K562 (cell line): ENCODE data around the gene TMPRSS11E. TPM values are rescaled to one million over a fixed set of nuclear protein-coding genes. Genes with fewer than 3 reads are reported as not detected.

Experiments
- ATAC-seq: fragments of 200-7000 bp; cut with Tn5 transposase; 3 replicates; pipeline ENCODE4 v1.9.1; 2020; ENCODE audit warnings: moderate library complexity
- BruUV-seq: library from RNA; stranded (reverse); fragments of 400-500 nt; replicated peaks from 2 replicates; lab custom pipeline; 2021; lab: Mats Ljungman, UMichigan
- CTCF ChIA-PET: fragments of 300-600 bp; formaldehyde crosslinking; extraction: SDS; loops from one replicate; lab custom pipeline; 2021; ENCODE audit warnings: low intra/inter-chr PET ratio; lab: Yijun Ruan, JAX
- POLR2A ChIA-PET: fragments of 300-600, 350-650 bp; sonication (Branson Sonifier 250); formaldehyde crosslinking; extraction: SDS; loops from one replicate; lab custom pipeline; 2021; ENCODE audit warnings: antibody characterized with exemption, inconsistent platforms; lab: Yijun Ruan, JAX
- DNase-seq, 4 experiments: peaks; one replicate each; pipeline versions ENCODE4 v3.0.0 to v3.0.0-alpha.2; 2011 to 2018; ENCODE audit warnings: low spot score in 3 of 4, mixed read lengths in 3 of 4; ENCODE audit errors: extremely low read depth in 1 of 4
- FAIRE-seq: peaks from 2 replicates; lab custom pipeline; 2011; peaks lifted over from hg19 to GRCh38; lab: Jason Lieb, UNC
- H2AFZ ChIP-seq: 2 replicates; pipeline ENCODE4 v1.6.0; 2011; ENCODE audit warnings: low read depth, low read length, control low read depth, inconsistent platforms
- H3K27ac ChIP-seq: fragments of 200-600 bp; 3 replicates; pipeline ENCODE4 v1.8.0; 2011; ENCODE audit warnings: low read depth, mild to moderate bottlenecking, control low read depth, inconsistent platforms, low read length, moderate library complexity, mixed read lengths; ENCODE audit errors: extremely low read depth
- H3K27me3 ChIP-seq, 2 experiments: fragments of 300-600 bp in 1 of 2; 2 replicates in 1 of 2; 3 replicates in 1 of 2; pipeline versions ENCODE4 v1.6.0 to v1.8.0; 2011; ENCODE audit warnings: inconsistent platforms in 2 of 2, low read length in 2 of 2, mild to moderate bottlenecking in 1 of 2, mixed read lengths in 1 of 2, moderate library complexity in 1 of 2; ENCODE audit not compliant: control insufficient read depth in 2 of 2, insufficient read depth in 2 of 2
- H3K36me3 ChIP-seq: fragments of 300-600 bp; 3 replicates; pipeline ENCODE4 v1.8.0; 2011; ENCODE audit warnings: mild to moderate bottlenecking, low read length, inconsistent platforms; ENCODE audit not compliant: control insufficient read depth, insufficient read depth
- H3K4me1 ChIP-seq, 2 experiments: fragments of 200-600 bp in 1 of 2; replicated peaks in 1 of 2; 2 replicates in 1 of 2; 3 replicates in 1 of 2; pipeline versions ENCODE4 v1.5.1 to v1.8.0; 2011; ENCODE audit warnings: inconsistent platforms in 2 of 2, low read length in 2 of 2, mild to moderate bottlenecking in 1 of 2, mixed read lengths in 1 of 2, moderate library complexity in 1 of 2; ENCODE audit not compliant: control insufficient read depth in 2 of 2, insufficient read depth in 2 of 2
- H3K4me2 ChIP-seq: 2 replicates; pipeline ENCODE4 v1.6.1; 2011; ENCODE audit warnings: low read length, control low read depth, inconsistent platforms, mixed read lengths; ENCODE audit not compliant: insufficient read depth
- H3K4me3 ChIP-seq: fragments of 200-600 bp; sonication (generic), shearing (Covaris generic); 2 replicates; pipeline ENCODE4 v1.5.1; 2016; ENCODE audit warnings: control low read depth, inconsistent platforms
- H3K79me2 ChIP-seq: fragments of 200-600 bp; 3 replicates; pipeline ENCODE4 v1.8.0; 2011; ENCODE audit warnings: low read length, inconsistent platforms; ENCODE audit not compliant: control insufficient read depth, insufficient read depth
- H3K9ac ChIP-seq, 2 experiments: 2 replicates each; pipeline versions ENCODE4 v1.6.0 to v1.6.1; 2011; ENCODE audit warnings: low read depth in 2 of 2, low read length in 2 of 2, control low read depth in 1 of 2, inconsistent platforms in 1 of 2, mild to moderate bottlenecking in 1 of 2, mixed read lengths in 1 of 2; ENCODE audit not compliant: insufficient read depth in 1 of 2
- H3K9me1 ChIP-seq: one replicate; pipeline ENCODE4 v1.6.0; 2011; ENCODE audit warnings: inconsistent platforms, mild to moderate bottlenecking, low read length, moderate library complexity; ENCODE audit not compliant: control insufficient read depth, insufficient read depth
- H3K9me3 ChIP-seq: replicated peaks from 2 replicates; pipeline ENCODE4 v1.5.1; 2011; ENCODE audit warnings: low read depth, low read length, inconsistent platforms; ENCODE audit not compliant: control insufficient read depth, insufficient read depth
- H4K20me1 ChIP-seq: replicated peaks from 2 replicates; pipeline ENCODE4 v1.6.1; 2011; ENCODE audit warnings: low read length, inconsistent platforms, mixed read lengths; ENCODE audit not compliant: control insufficient read depth, insufficient read depth
- CBX2 ChIP-seq: fragments of 200-600 bp; sonication (generic); IDR thresholded peaks from one replicate; pipeline ENCODE4 v1.6.1; 2012; ENCODE audit warnings: mild to moderate bottlenecking, low read length, inconsistent platforms; ENCODE audit not compliant: insufficient read depth, poor library complexity, severe bottlenecking
- ETV1 ChIP-seq: fragments of 450-650 bp; conservative IDR thresholded peaks from 2 replicates; pipeline ENCODE4 v1.6.1; 2016; ENCODE audit warnings: missing genetic modification characterization, control low read depth, low read depth, missing compliant biosample characterization
- HDAC1 ChIP-seq, 2 experiments: fragments of 450-650 bp; IDR thresholded peaks; 2 replicates each; pipeline ENCODE4 v1.6.1; 2016 to 2017; ENCODE audit warnings: inconsistent platforms in 1 of 2, mild to moderate bottlenecking in 1 of 2, moderate library complexity in 1 of 2
- HDAC3 ChIP-seq: fragments of 450-650 bp; IDR thresholded peaks from 2 replicates; pipeline ENCODE4 v1.6.1; 2018; ENCODE audit warnings: borderline replicate concordance, mild to moderate bottlenecking, moderate library complexity; ENCODE audit not compliant: partially characterized antibody
- NCOA6 ChIP-seq: fragments of 450-650 bp; IDR thresholded peaks from 2 replicates; pipeline ENCODE4 v1.6.1; 2017; ENCODE audit warnings: mild to moderate bottlenecking
- NEUROD1 ChIP-seq: fragments of 150-350 bp; IDR thresholded peaks from 2 replicates; pipeline ENCODE4 v1.6.1; 2014; ENCODE audit warnings: borderline replicate concordance, low read length, low read depth; ENCODE audit not compliant: partially characterized antibody
- RNF2 ChIP-seq: sonication (generic); IDR thresholded peaks from 2 replicates; pipeline ENCODE4 v1.6.1; 2016
- TFAP4 ChIP-seq: sonication (generic); formaldehyde crosslinking; IDR thresholded peaks from 2 replicates; pipeline ENCODE4 v1.8.0; 2022; ENCODE audit warnings: missing genetic modification reagents, mild to moderate bottlenecking, moderate library complexity, borderline replicate concordance
- ZNF347 ChIP-seq: fragments of 450-650 bp; formaldehyde crosslinking; IDR thresholded peaks from 2 replicates; pipeline ENCODE4 v1.4.0; 2020; ENCODE audit warnings: low read depth, mild to moderate bottlenecking, moderate library complexity
- ZNF41 ChIP-seq: fragments of 250-450 bp; sonication (Bioruptor Pico); conservative IDR thresholded peaks from 2 replicates; pipeline ENCODE4 v1.4.0; 2020; ENCODE audit warnings: mild to moderate bottlenecking
- in situ Hi-C: fragments of 300-500 bp; cut with MboI; formaldehyde crosslinking; loops from 4 replicates; pipeline ENCODE4 v1.15.0; 2018; ENCODE audit warnings: inconsistent platforms, mixed read lengths
- intact Hi-C: fragments of 100-400 bp; cut with micrococcal nuclease; formaldehyde crosslinking; loops from 2 replicates; pipeline ENCODE4 v1.14.2; 2022
- polyA plus RNA-seq, 8 experiments: library from polyadenylated mRNA; depleted of rRNA in 4 of 8; stranded (reverse) in 5 of 8; unstranded in 3 of 8; fragments of >200 nt; fragmentation: Nextera tagmentation in 2 of 8; fragmentation: Illumina TruSeq in 1 of 8; extraction: Ambion mirVana in 2 of 8; extraction: Trizol in 1 of 8; gene quantifications; 2 replicates each; pipeline versions ENCODE4 v1.2.1 to v1.2.3, GENCODE V29; 2011 to 2014; ENCODE audit warnings: inconsistent platforms in 1 of 8, missing spikeins in 1 of 8
- total RNA-seq, 7 experiments: library from RNA; depleted of rRNA in 6 of 7; stranded (reverse); fragments of >200 nt in 6 of 7; fragmentation: Illumina TruSeq in 2 of 7; extraction: Trizol in 2 of 7; gene quantifications; 2 replicates each; pipeline versions ENCODE4 v1.2.1 to v1.2.3, GENCODE V29; 2011 to 2021; ENCODE audit warnings: low replicate concordance in 1 of 7
- TF ChIP-seq, protein P1 (sequence below): sonication (generic); formaldehyde crosslinking; IDR thresholded peaks from 2 replicates; pipeline ENCODE4 v1.8.0; 2023; ENCODE audit warnings: missing genetic modification reagents, mild to moderate bottlenecking, borderline replicate concordance

The TMPRSS11E gene
- total and polyA plus RNA-seq, 9 of the 15 experiments (the other 6 are each of a cell fraction or from before 2014, with no cell fraction given): not detected

DNA sequence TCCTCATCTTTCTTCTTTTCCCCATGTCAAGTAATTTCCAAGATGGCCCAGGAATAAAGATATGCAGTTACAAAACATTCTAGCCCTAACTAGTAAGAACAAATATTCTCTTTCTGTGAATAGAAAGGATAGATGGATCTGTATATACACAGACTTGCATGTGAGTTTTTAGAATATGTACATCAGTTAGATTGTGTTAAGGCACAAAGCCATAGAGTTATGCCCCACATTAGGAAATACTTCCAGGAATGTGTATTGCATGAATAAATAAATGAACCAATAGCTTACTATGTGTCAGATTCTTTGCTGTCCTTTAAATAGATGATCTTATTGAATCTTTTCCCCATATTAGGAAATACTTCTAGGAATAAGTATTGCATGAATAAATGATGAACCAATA is 46.0 kb upstream of the TMPRSS11E start:
- H3K4me1 ChIP-seq: no peaks in the 10 kb centered on the region; a peak in 1 of 5 replicates
- no peaks in the 10 kb centered on the region for H3K9me3 ChIP-seq
- ChIA-PET CTCF (no interaction called here), POLR2A (no interaction called here)
- no peak for FAIRE-seq
- H3K27ac ChIP-seq: no peak overlapping the region
- H3K36me3 ChIP-seq: no peaks in the 10 kb centered on the region
- no peak overlapping the region for H3K4me3 ChIP-seq
- no peaks in the 10 kb centered on the region for H3K79me2 ChIP-seq
- no peaks in the 10 kb centered on the region for H4K20me1 ChIP-seq
- TF ChIP-seq NCOA6 (no peak), NEUROD1 (no peak), ZNF41 (no peak), TFAP4 (CRISPR knock-in tag) (no peak), HDAC3 (no peak), RNF2 (no peak), CBX2 (no peak), ZNF347 (CRISPR knock-in tag) (no peak), HDAC1 (IDR thresholded peaks at IDR 0.05) (no peak), ETV1 (tag) (no peak)
- TF ChIP-seq, protein P1, sequence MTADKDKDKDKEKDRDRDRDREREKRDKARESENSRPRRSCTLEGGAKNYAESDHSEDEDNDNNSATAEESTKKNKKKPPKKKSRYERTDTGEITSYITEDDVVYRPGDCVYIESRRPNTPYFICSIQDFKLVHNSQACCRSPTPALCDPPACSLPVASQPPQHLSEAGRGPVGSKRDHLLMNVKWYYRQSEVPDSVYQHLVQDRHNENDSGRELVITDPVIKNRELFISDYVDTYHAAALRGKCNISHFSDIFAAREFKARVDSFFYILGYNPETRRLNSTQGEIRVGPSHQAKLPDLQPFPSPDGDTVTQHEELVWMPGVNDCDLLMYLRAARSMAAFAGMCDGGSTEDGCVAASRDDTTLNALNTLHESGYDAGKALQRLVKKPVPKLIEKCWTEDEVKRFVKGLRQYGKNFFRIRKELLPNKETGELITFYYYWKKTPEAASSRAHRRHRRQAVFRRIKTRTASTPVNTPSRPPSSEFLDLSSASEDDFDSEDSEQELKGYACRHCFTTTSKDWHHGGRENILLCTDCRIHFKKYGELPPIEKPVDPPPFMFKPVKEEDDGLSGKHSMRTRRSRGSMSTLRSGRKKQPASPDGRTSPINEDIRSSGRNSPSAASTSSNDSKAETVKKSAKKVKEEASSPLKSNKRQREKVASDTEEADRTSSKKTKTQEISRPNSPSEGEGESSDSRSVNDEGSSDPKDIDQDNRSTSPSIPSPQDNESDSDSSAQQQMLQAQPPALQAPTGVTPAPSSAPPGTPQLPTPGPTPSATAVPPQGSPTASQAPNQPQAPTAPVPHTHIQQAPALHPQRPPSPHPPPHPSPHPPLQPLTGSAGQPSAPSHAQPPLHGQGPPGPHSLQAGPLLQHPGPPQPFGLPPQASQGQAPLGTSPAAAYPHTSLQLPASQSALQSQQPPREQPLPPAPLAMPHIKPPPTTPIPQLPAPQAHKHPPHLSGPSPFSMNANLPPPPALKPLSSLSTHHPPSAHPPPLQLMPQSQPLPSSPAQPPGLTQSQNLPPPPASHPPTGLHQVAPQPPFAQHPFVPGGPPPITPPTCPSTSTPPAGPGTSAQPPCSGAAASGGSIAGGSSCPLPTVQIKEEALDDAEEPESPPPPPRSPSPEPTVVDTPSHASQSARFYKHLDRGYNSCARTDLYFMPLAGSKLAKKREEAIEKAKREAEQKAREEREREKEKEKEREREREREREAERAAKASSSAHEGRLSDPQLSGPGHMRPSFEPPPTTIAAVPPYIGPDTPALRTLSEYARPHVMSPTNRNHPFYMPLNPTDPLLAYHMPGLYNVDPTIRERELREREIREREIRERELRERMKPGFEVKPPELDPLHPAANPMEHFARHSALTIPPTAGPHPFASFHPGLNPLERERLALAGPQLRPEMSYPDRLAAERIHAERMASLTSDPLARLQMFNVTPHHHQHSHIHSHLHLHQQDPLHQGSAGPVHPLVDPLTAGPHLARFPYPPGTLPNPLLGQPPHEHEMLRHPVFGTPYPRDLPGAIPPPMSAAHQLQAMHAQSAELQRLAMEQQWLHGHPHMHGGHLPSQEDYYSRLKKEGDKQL: no peak
- no peaks in the 10 kb centered on the region for H3K27me3 ChIP-seq
- no peaks in the 10 kb centered on the region for H3K9me1 ChIP-seq
- DNase-seq: no peak
- no peak overlapping the region for H3K9ac ChIP-seq
- ATAC-seq: no peak
- no peak overlapping the region for H2AFZ ChIP-seq
- no TSS peak for BruUV-seq
- in situ Hi-C loops: no loop called here
- intact Hi-C loops: no loop called here
- H3K4me2 ChIP-seq: no peak overlapping the region
